Suprapubic skin (tissue), 4 donors: ENCODE data around the gene PRADC1.

Source experiments
- CTCF ChIP-seq, 2 donors: fragments of 200-600 bp in 1 of 2; fragments of 450-650 bp in 1 of 2; sonication (generic) in 1 of 2; IDR thresholded peaks; one replicate each; pipeline ENCODE4 v1.5.1; 2016 to 2019; ENCODE audit warnings: antibody characterized with exemption in 2 of 2, mild to moderate bottlenecking in 1 of 2, moderate library complexity in 1 of 2
- EP300 ChIP-seq: sonication (generic); formaldehyde crosslinking; IDR thresholded peaks from one replicate; pipeline ENCODE4 v1.6.1; 2017; ENCODE audit warnings: antibody characterized with exemption
- POLR2A ChIP-seq, 2 donors: fragments of 450-650 bp; IDR thresholded peaks; one replicate each; pipeline ENCODE4 v1.6.1; 2017; ENCODE audit warnings: antibody characterized with exemption in 2 of 2, mild to moderate bottlenecking in 2 of 2, moderate library complexity in 2 of 2
- POLR2AphosphoS5 ChIP-seq, 3 donors: sonication (generic); formaldehyde crosslinking; IDR thresholded peaks; one replicate each; pipeline ENCODE4 v1.6.1; 2017; ENCODE audit warnings: antibody characterized with exemption in 3 of 3

- TF ChIP-seq CTCF (IDR thresholded peaks at IDR 0.05) (no peak), POLR2A (IDR thresholded peaks at IDR 0.05) (no peak), POLR2AphosphoS5 (IDR thresholded peaks at IDR 0.05) (no peak), EP300 (no peak)
These were observed 29.1 kb upstream of the PRADC1 start for GRCh38 chr2:73262108-73262651.
